ENCODE data around the gene LTBP1.
"Not testable (repeated sequence)": the region's sequence is repeated elsewhere in the genome, so short reads cannot be mapped to it uniquely, and the experiment has no call there.

Gene LTBP1

DNA sequence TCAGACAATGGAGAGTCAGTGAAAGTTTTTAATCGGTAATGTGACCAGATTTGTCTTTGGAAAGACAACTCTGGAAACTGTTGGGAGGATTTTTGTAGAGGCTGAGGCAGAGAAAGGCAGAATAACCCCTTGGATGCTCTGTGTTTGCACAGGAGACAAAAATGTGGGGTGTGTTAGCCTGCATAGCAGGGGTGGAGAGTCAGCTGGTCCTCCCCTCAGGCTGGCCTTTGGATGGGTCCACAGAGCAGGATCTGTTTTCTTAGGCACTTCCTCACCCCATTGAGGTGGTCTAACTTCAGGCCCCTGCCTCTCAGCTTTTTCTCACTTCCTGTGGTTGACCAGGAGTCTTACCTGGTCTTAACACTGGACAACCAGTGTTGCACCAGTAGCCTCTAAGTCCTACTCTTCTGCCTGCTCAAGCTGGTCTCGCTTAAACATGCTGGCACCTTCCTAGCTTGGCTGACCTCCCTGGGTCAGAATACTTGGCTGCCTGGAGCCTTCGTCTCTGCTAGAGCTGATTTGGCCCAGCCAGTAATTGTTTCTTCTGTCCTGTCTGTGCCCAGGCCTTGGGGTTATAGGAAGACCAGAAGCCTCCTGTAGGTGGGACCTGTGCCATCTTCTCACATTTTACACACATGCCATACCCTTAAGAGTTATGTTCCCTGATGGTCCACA lies 269.9 kb downstream of the LTBP1 start:
- DNase-seq (ENCODE audit: low read depth in 2 of 3, low spot score in 2 of 3), result no peak

DNA sequence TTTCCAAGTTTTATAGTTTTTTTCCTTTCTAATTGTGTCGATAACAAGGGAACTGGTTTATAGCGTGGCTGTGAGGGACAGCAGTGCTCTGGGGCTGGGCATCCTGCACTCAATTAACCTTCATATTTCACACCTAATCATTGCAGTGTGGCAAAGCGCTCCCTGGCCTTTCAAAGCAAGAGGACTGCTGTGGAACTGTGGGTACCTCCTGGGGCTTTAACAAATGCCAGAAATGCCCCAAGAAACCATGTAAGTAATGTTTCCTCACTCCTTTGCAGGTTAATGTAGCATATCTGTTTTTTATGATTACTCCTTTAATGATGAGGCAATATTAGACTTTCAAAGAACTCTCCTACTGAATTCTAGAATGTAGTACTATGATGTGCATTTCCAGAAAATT lies 270.7 kb downstream of the LTBP1 start:
- DNase-seq (ENCODE audit: low read depth in 2 of 3, low spot score in 2 of 3), result no peak

GRCh38 chr2:33219114-33219513 lies 272.4 kb downstream of the LTBP1 start:
- DNase-seq (ENCODE audit: low read depth in 2 of 3, low spot score in 2 of 3), result no peak

DNA sequence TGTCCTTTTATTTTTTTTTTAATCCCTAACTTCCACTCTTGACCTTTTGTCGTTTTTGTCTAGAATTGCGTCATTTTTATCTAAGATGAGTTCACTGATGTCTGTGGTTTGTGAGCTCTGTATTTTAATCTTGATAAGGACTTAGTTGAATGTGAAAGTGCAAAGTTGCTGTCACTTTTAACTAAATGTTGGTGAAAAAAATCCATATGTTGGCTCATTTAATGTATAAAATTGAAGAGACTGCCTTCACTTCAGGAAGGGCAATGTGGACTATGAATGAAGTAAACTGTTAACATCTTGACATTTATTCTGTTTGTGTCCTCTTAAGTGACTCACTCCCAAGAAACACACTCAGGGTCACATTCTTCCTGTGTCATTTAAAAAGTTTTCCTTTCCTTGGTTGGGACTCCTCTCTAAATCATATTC lies 273.1 kb downstream of the LTBP1 start:
- no peak for DNase-seq (ENCODE audit: low read depth in 2 of 3, low spot score in 2 of 3)

- no peak for DNase-seq (ENCODE audit: low read depth in 2 of 3, low spot score in 2 of 3)
Measured at GRCh38 chr2:33220533-33220932, 273.8 kb downstream of the LTBP1 start.

DNA sequence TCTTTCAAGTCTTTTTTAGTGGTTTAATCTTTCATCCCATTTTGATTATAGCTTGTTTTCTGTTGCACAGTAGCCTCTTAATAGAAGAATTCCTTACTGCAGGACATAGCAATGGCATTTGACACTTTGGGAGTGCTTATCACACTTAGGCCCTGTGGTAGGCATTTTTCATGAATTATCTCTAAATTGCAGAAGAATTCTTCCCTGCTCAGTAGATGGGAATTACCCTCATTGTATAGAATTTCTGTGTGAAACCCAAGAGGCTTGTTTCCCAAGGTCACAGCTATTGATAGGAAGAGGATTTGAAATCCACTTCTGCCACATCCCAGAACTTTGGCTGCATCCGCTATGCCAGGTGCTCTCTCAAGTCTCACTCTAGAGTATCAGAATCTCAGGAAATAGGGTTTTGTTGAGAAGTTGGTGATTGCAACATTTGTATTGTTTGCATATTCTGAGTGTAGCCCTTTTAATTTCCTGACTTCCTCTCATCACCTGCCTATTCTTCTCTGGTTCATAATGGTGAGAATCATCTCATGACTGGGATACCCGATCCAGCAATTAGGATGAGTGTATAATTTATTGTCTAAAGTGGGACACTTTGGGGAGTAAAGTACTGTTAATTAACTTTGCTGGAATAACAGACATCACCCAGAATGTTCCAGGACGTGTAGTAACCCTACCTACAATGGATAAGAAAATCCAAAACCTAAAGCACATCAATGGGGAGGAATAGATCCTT lies 274.5 kb downstream of the LTBP1 start:
- no peak for DNase-seq (ENCODE audit: low read depth in 2 of 3, low spot score in 2 of 3)

- DNase-seq (ENCODE audit: low read depth in 2 of 3, low spot score in 2 of 3), result no peak
Measured at GRCh38 chr2:33222309-33222708, 275.6 kb downstream of the LTBP1 start.

DNA sequence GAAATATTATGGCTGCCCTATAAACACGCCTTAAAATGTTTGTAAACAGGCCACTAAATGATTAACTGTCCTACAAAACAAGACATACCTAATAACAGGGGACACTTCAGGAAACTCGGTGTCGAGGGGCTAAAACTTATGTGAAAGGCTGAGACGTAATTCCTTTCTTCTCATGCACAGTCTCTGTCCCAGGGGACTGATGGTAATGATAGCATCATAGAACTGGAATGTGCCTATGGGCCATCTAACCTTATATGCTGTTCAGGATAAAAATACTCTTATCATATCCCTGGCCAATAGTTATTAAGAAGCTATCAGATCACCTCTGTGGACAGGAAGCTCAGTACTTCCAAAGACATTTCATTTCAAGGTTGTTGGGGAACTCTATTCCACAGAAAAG lies 277.1 kb downstream of the LTBP1 start:
- no peak for DNase-seq (ENCODE audit: low read depth in 2 of 3, low spot score in 2 of 3)

DNA sequence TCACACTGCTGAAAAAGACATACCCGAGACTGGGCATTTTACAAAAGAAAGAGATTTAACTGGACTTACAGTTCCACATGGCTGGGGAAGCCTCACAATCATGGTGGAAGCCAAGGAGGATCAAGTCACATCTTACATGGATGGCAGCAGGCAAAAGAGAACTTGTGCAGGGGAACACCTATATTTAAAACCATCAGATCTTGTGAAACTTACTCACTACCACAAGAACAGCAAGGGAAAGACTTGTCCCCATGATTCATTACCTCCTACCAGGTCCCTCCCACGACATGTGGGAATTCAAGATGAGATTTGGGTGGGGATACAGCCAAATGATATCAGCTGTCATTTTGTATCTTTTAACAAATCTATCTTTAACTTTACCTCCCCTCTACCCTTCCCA lies 278.6 kb downstream of the LTBP1 start:
- no peak for DNase-seq (ENCODE audit: low read depth in 2 of 3, low spot score in 2 of 3)

- no peak for DNase-seq (ENCODE audit: low read depth in 2 of 3, low spot score in 2 of 3)
Measured at GRCh38 chr2:33226546-33226945, 279.8 kb downstream of the LTBP1 start.

GRCh38 chr2:33229646-33230045 lies 282.9 kb downstream of the LTBP1 start:
- no peak for DNase-seq (ENCODE audit: low read depth in 2 of 3, low spot score in 2 of 3)

- no peak for DNase-seq (ENCODE audit: low read depth in 2 of 3, low spot score in 2 of 3)
Measured at GRCh38 chr2:33230195-33230594, 283.4 kb downstream of the LTBP1 start.

DNA sequence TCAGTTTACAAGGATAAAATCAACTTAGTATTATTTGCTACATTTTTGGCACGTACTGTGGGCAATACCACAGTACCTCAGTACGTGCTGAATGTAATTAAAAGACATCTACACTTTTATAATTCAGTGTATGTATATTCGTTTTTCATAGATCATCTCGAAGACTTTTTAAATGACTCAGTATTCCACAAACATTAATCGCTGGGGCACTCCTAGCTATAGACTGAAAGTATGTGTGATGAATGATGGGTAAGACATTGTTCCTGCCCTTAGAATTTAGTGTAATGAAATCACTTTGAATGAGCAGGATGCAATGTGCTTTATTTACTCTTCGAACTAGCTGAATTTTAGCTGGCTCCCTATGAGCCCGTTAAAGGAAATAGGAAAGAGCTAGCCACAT lies 284.1 kb downstream of the LTBP1 start:
- no peak for DNase-seq (ENCODE audit: low read depth in 2 of 3, low spot score in 2 of 3)

GRCh38 chr2:33235559-33235958 lies 288.8 kb downstream of the LTBP1 start:
- not testable (repeated sequence) for DNase-seq (ENCODE audit: low read depth in 2 of 3, low spot score in 2 of 3)

DNA sequence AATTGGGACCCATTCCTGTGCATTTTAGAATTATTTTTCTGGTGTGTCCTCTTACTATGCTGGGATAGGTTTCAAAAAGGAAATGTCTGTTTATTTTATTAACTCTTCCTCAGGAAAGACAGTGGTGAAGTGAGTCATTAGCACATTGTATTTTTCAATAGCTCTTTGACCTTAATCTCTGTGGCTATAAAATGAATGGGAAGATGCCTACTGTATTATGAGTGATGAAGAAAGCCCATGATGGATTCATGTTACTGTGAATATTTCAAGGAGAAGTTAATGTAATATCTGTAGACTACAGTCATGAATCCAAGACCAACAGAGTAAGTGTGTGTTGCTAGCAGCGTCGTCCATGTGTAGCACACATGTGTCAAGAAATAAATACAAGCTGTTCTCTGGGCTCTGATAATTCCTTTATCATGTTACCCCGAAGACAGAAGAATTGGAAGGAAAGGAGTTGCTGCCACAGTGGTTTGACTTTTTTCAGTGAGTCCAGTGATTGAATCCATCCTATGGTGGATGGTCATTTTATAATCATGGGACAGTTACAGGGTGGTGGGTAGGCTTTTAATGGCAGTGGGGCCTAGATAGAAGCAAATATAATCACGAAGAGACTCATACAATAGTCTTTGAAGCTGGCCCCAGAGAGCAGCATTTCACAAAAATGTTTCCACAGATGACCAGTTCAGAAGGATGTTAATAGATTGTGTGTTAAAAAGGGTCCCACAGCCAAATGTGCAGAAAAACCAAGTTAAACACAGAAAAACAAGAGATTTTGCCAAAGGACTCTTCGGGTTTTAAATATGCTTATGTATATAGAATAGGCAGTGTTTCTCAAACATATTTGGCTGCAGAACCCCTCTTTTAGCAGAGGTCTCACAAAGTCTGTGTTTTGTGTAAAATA lies 290.0 kb downstream of the LTBP1 start:
- DNase-seq (ENCODE audit: low read depth in 2 of 3, low spot score in 2 of 3), result no peak

- DNase-seq (ENCODE audit: low read depth in 2 of 3, low spot score in 2 of 3), result no peak
Measured at GRCh38 chr2:33238111-33238510, 291.4 kb downstream of the LTBP1 start.

GRCh38 chr2:33240178-33240577 lies 293.4 kb downstream of the LTBP1 start:
- no peak for DNase-seq (ENCODE audit: low read depth in 2 of 3, low spot score in 2 of 3)

DNA sequence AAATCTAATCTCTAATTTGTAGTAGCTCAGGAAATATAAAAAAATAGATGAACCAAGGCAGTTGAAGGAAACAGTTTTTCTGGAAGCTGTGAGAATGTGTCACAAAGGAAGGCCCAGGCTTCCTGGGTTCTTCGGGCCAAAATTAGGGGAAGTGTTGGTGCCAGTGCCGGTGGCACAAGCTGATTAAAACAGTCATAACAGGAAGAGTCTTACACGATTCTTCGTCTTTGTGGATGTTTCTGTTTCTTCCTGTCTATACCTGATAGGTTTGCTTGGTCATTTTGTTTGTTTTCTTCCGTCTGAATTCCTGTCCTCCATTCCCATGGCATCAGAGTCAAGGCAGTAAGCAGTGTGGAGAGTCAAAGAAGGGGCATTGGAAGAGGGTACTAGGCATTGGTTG lies 294.3 kb downstream of the LTBP1 start:
- DNase-seq (ENCODE audit: low read depth in 2 of 3, low spot score in 2 of 3), result no peak

DNA sequence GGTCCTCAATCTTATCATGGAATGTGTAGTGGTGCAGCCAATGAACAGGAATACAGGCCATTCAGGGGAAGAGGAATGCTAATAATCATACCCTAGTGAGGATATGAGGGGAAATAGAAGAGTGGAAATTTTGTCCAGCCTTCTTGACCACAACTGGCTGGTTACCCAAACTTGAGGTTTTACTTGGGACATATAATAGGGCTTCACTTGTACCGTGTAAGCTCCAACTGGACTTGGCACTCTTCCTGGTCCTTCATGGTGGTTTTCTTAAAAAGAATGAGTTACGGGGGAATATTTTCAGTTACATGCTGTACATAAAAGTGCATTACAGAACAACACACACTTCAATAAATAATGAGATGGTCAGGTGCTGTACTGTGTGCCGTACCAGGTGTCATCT lies 294.8 kb downstream of the LTBP1 start:
- DNase-seq (ENCODE audit: low read depth in 2 of 3, low spot score in 2 of 3), result no peak

DNA sequence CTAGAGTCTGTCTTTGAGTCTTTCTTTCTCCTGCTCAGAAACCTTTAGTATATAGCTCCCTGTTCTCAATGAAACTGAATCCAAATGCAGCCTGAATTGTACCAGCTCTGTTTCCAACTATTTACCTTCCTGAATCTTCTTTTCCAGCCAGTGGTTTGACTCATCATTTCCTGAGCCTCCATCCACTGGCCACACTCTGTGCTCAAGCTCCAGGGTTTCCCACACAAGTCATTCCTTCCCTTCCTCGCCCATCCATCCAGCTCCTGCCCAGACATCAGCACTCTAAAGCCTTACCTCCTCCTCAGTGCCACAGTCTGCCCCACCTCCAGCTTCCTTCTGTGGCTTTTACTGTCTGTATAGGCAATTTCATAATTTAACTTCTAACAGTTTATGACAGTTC lies 296.1 kb downstream of the LTBP1 start:
- no peak for DNase-seq (ENCODE audit: low read depth in 2 of 3, low spot score in 2 of 3)

DNA sequence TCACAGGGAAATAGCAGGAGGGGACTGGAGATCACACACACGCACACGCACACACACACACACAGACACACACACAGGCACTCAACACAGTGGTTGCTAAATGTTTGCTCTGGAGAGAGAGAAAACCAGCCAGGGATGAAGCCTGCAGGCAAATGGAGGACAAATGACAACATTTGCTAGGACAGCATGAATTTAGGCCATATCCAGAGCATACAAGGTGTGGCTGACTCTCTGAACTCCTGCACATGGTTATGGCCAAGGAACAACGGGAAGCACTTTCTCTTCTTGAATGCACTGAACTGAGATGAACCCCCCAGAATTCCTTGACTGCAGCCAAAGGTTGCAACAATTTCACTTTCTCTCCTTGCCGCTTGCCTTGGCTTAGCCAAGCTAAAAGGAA lies 299.7 kb downstream of the LTBP1 start:
- DNase-seq (ENCODE audit: low read depth in 2 of 3, low spot score in 2 of 3), result no peak

- no peak for DNase-seq (ENCODE audit: low read depth in 2 of 3, low spot score in 2 of 3)
Measured at GRCh38 chr2:33247365-33247764, 300.6 kb downstream of the LTBP1 start.
